K562 (cell line): Measurements from ENCODE around the gene MYL12A. TPM values are rescaled to one million over a fixed set of nuclear protein-coding genes. Genes with fewer than 3 reads are reported as not detected.

Experiments used
- CSDE1 ChIP-seq, 2 experiments: fragments of 450-650 bp; IDR thresholded peaks; 2 replicates each; pipeline ENCODE4 v1.6.1; 2016; ENCODE audit warnings: mild to moderate bottlenecking in 1 of 2
- FOXJ3 ChIP-seq: sonication (generic); formaldehyde crosslinking; IDR thresholded peaks from 2 replicates; pipeline ENCODE4 v1.4.0; 2020; ENCODE audit warnings: mild to moderate bottlenecking, missing genetic modification reagents
- GABPB2 ChIP-seq: fragments of 250-450 bp; sonication (Bioruptor Pico); conservative IDR thresholded peaks from 2 replicates; pipeline ENCODE4 v1.5.1; 2021; ENCODE audit warnings: mild to moderate bottlenecking
- NFE2L1 ChIP-seq: fragments of 450-650 bp; IDR thresholded peaks from 2 replicates; pipeline ENCODE4 v1.6.1; 2016; ENCODE audit warnings: missing genetic modification characterization, low read depth, mild to moderate bottlenecking, missing compliant biosample characterization, moderate library complexity, borderline replicate concordance
- NR2C1 ChIP-seq, 2 experiments: fragments of 450-650 bp; IDR thresholded peaks; 2 replicates each; pipeline ENCODE4 v1.6.1; 2017; ENCODE audit warnings: mild to moderate bottlenecking in 2 of 2, antibody characterized with exemption in 1 of 2, inconsistent platforms in 1 of 2, missing compliant biosample characterization in 1 of 2, missing genetic modification characterization in 1 of 2
- SNRNP70 ChIP-seq: fragments of 200-400 bp; formaldehyde crosslinking; optimal IDR thresholded peaks from 2 replicates; pipeline ENCODE3; 2017; ENCODE audit warnings: low read depth, low read length
- TCF7 ChIP-seq: sonication (generic); IDR thresholded peaks from 2 replicates; pipeline ENCODE4 v1.6.1; 2016; ENCODE audit warnings: antibody characterized with exemption, borderline replicate concordance
- TRIM28 ChIP-seq: fragments of 450-650 bp; IDR thresholded peaks from 2 replicates; pipeline ENCODE4 v1.6.1; 2017
- ZNF384 ChIP-seq: IDR thresholded peaks from 2 replicates; pipeline ENCODE4 v1.6.1; 2012; ENCODE audit warnings: low read depth, low read length, improper control_type of control experiment
- ZNF398 ChIP-seq: fragments of 250-450 bp; sonication (Bioruptor Pico); IDR thresholded peaks from 2 replicates; pipeline ENCODE4 v1.8.0; 2021; ENCODE audit warnings: moderate library complexity, mild to moderate bottlenecking, inconsistent platforms
- ZSCAN29 ChIP-seq: fragments of 450-650 bp; IDR thresholded peaks from 2 replicates; pipeline ENCODE4 v1.6.1; 2017
- polyA plus RNA-seq, 8 experiments: library from polyadenylated mRNA; depleted of rRNA in 4 of 8; stranded (reverse) in 5 of 8; unstranded in 3 of 8; fragments of >200 nt; fragmentation: Nextera tagmentation in 2 of 8; fragmentation: Illumina TruSeq in 1 of 8; extraction: Ambion mirVana in 2 of 8; extraction: Trizol in 1 of 8; gene quantifications; 2 replicates each; pipeline versions ENCODE4 v1.2.1 to v1.2.3, GENCODE V29; 2011 to 2014; ENCODE audit warnings: inconsistent platforms in 1 of 8, missing spikeins in 1 of 8
- total RNA-seq, 7 experiments: library from RNA; depleted of rRNA in 6 of 7; stranded (reverse); fragments of >200 nt in 6 of 7; fragmentation: Illumina TruSeq in 2 of 7; extraction: Trizol in 2 of 7; gene quantifications; 2 replicates each; pipeline versions ENCODE4 v1.2.1 to v1.2.3, GENCODE V29; 2011 to 2021; ENCODE audit warnings: low replicate concordance in 1 of 7
- TF ChIP-seq, protein P1 (sequence below): sonication (generic); formaldehyde crosslinking; IDR thresholded peaks from 2 replicates; pipeline ENCODE4 v1.8.0; 2022; ENCODE audit warnings: mild to moderate bottlenecking, low read depth, missing genetic modification reagents
- TF ChIP-seq, protein P2 (sequence below): sonication (generic); formaldehyde crosslinking; IDR thresholded peaks from 2 replicates; pipeline ENCODE4 v1.8.0; 2022; ENCODE audit warnings: mild to moderate bottlenecking, missing genetic modification reagents

MYL12A gene
- total and polyA plus RNA-seq, 9 of the 15 experiments (the other 6 are each of a cell fraction or from before 2014, with no cell fraction given) = 308 to 1,031 (median 559) TPM

- peak; percentile 21; the same call in 1 of the 2 replicates for TF ChIP-seq GABPB2 (CRISPR knock-in tag)
- no peak for TF ChIP-seq SNRNP70
- no peak for TF ChIP-seq NFE2L1 (tag)
- TF ChIP-seq FOXJ3 (CRISPR knock-in tag) = no peak
- peak; percentile 63; the same call in 1 of the 2 replicates for TF ChIP-seq TCF7
- 0 out of 2 replicates have a peak, but pooled peaks have one; percentile 20 for TF ChIP-seq ZSCAN29
- TF ChIP-seq, protein P1, sequence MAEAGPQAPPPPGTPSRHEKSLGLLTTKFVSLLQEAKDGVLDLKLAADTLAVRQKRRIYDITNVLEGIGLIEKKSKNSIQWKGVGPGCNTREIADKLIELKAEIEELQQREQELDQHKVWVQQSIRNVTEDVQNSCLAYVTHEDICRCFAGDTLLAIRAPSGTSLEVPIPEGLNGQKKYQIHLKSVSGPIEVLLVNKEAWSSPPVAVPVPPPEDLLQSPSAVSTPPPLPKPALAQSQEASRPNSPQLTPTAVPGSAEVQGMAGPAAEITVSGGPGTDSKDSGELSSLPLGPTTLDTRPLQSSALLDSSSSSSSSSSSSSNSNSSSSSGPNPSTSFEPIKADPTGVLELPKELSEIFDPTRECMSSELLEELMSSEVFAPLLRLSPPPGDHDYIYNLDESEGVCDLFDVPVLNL (CRISPR knock-in tag) = no peak; the same call in 1 of the 2 replicates
- TF ChIP-seq, protein P2, sequence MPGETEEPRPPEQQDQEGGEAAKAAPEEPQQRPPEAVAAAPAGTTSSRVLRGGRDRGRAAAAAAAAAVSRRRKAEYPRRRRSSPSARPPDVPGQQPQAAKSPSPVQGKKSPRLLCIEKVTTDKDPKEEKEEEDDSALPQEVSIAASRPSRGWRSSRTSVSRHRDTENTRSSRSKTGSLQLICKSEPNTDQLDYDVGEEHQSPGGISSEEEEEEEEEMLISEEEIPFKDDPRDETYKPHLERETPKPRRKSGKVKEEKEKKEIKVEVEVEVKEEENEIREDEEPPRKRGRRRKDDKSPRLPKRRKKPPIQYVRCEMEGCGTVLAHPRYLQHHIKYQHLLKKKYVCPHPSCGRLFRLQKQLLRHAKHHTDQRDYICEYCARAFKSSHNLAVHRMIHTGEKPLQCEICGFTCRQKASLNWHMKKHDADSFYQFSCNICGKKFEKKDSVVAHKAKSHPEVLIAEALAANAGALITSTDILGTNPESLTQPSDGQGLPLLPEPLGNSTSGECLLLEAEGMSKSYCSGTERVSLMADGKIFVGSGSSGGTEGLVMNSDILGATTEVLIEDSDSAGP (CRISPR knock-in tag) = no peak
- no peak for TF ChIP-seq ZNF384
- no peak for TF ChIP-seq NR2C1 (IDR thresholded peaks at IDR 0.05)
- TF ChIP-seq NR2C1 (tag; IDR thresholded peaks at IDR 0.05) = no peak; the same call in 1 of the 2 replicates
- no peak for TF ChIP-seq ZNF398 (CRISPR knock-in tag)
- TF ChIP-seq CSDE1 (IDR thresholded peaks at IDR 0.05) = no peak
- TF ChIP-seq TRIM28 = no peak
Observed at GRCh38 chr18:3247240-3248061, at the start of gene MYL12A (continued).
